Gastroesophageal sphincter (tissue), 4 donors: ENCODE data around the gene RNF11. TPM values are rescaled to one million over a fixed set of nuclear protein-coding genes. Genes with fewer than 3 reads are reported as not detected.

ENCODE experiments used
- ATAC-seq: fragments of 150-250 bp; one replicate; pipeline ENCODE4 v1.9.1; 2016; ENCODE audit warnings: mild to moderate bottlenecking, moderate library complexity
- H3K27ac ChIP-seq, 4 donors: fragments of 200-600 bp; sonication (generic) in 3 of 4; 1 replicate in 3 of 4; 2 replicates in 1 of 4; pipeline ENCODE4 v1.5.1; 2016 to 2019
- H3K27me3 ChIP-seq: fragments of 200-600 bp; sonication (generic); one replicate; pipeline ENCODE4 v1.5.1; 2019
- H3K36me3 ChIP-seq, 2 donors: fragments of 200-600 bp; sonication (generic); one replicate each; pipeline ENCODE4 v1.5.1; 2019; ENCODE audit warnings: control low read depth in 1 of 2
- H3K4me1 ChIP-seq, 3 donors: fragments of 200-600 bp; sonication (generic); 1 replicate in 2 of 3; 2 replicates in 1 of 3; pipeline ENCODE4 v1.5.1; 2016 to 2019; ENCODE audit warnings: control low read depth in 2 of 3
- H3K4me3 ChIP-seq, 2 donors: fragments of 200-600 bp; sonication (generic); one replicate each; pipeline ENCODE4 v1.5.1; 2019; ENCODE audit warnings: mild to moderate bottlenecking in 1 of 2, moderate library complexity in 1 of 2
- H3K9me3 ChIP-seq, 3 donors: fragments of 200-600 bp; sonication (generic); one replicate each; pipeline ENCODE4 v1.5.1; 2017 to 2019; ENCODE audit warnings: control low read depth in 2 of 3
- CTCF ChIP-seq, 4 experiments: fragments of 200-600 bp in 2 of 4; fragments of 450-650 bp in 2 of 4; sonication (generic) in 1 of 4; IDR thresholded peaks; one replicate each; pipeline ENCODE4 v1.5.1; 2017 to 2019; ENCODE audit warnings: antibody characterized with exemption in 4 of 4, mild to moderate bottlenecking in 2 of 4, moderate library complexity in 2 of 4
- EP300 ChIP-seq: sonication (generic); formaldehyde crosslinking; IDR thresholded peaks from one replicate; pipeline ENCODE4 v1.6.1; 2017; ENCODE audit warnings: antibody characterized with exemption, mild to moderate bottlenecking
- POLR2A ChIP-seq, 2 donors: fragments of 450-650 bp; IDR thresholded peaks; one replicate each; pipeline ENCODE4 v1.6.1; 2017; ENCODE audit warnings: antibody characterized with exemption in 2 of 2, mild to moderate bottlenecking in 2 of 2, moderate library complexity in 1 of 2
- POLR2AphosphoS5 ChIP-seq: sonication (generic); formaldehyde crosslinking; IDR thresholded peaks from one replicate; pipeline ENCODE4 v1.6.1; 2017; ENCODE audit warnings: antibody characterized with exemption
- WGBS, 2 donors: methylation state at CpG; one replicate each; pipeline ENCODE4 v1.1.5; 2018; ENCODE audit warnings: low coverage in 1 of 2; 5-methylcytosine and 5-hydroxymethylcytosine counted together
- total RNA-seq, 4 donors: library from RNA; depleted of rRNA; stranded (reverse); fragments of >200 nt; gene quantifications; one replicate each; pipeline ENCODE4 v1.1.0, GENCODE V29; 2016

The RNF11 gene
- total RNA-seq, 4 donors from 2014 or later, result 96.7 to 156 (median 118) TPM

- peaks cover 0 to 58% of the 10 kb centered on the region in 2 donors for H3K36me3 ChIP-seq
- H3K9me3 ChIP-seq, result no peaks in the 10 kb centered on the region
- no peak for ATAC-seq
- H3K4me1 ChIP-seq, result peaks cover 0 to 20% (median 3%) of the 10 kb centered on the region in 3 donors
- no peak overlapping the region for H3K4me3 ChIP-seq
- no peaks in the 10 kb centered on the region for H3K27me3 ChIP-seq
- no peak overlapping the region for H3K27ac ChIP-seq
- TF ChIP-seq EP300, result no peak
- no peak for TF ChIP-seq CTCF (IDR thresholded peaks at IDR 0.05)
- no peak for TF ChIP-seq POLR2AphosphoS5
- no peak for TF ChIP-seq POLR2A (IDR thresholded peaks at IDR 0.05)
These were observed 36.8 kb downstream of the RNF11 start for GRCh38 chr1:51272916-51273315.

GRCh38 chr1:51274676-51275075 lies 38.6 kb downstream of the RNF11 start:
- no peak for TF ChIP-seq CTCF (IDR thresholded peaks at IDR 0.05)
- TF ChIP-seq POLR2AphosphoS5, result no peak
- Histone ChIP-seq H3K4me3 (no peak overlapping the region), H3K4me1 (peaks cover 0 to 3% (median 0%) of the 10 kb centered on the region in 3 donors), H3K27ac (no peak overlapping the region), H3K36me3 (peaks cover 0 to 65% of the 10 kb centered on the region in 2 donors), H3K27me3 (no peaks in the 10 kb centered on the region), H3K9me3 (no peaks in the 10 kb centered on the region)
- ATAC-seq, result no peak
- WGBS, 2 donors, result 91 to 97% methylated on average over 4 to 5 of the region's 6 CpGs

- no peaks in the 10 kb centered on the region for H3K9me3 ChIP-seq
- H3K27me3 ChIP-seq, result no peaks in the 10 kb centered on the region
- no peak overlapping the region for H3K27ac ChIP-seq
- 85 to 95% methylated on average over 7 of the region's 7 CpGs for WGBS, 2 donors
- H3K4me3 ChIP-seq, result no peak overlapping the region
- H3K36me3 ChIP-seq, result peaks cover 0 to 58% of the 10 kb centered on the region in 2 donors
- TF ChIP-seq CTCF (IDR thresholded peaks at IDR 0.05) (no peak), POLR2A (IDR thresholded peaks at IDR 0.05) (no peak), EP300 (no peak), POLR2AphosphoS5 (no peak)
- no peaks in the 10 kb centered on the region for H3K4me1 ChIP-seq
- no peak for ATAC-seq
These were observed 40.2 kb downstream of the RNF11 start for GRCh38 chr1:51276286-51276685.

DNA sequence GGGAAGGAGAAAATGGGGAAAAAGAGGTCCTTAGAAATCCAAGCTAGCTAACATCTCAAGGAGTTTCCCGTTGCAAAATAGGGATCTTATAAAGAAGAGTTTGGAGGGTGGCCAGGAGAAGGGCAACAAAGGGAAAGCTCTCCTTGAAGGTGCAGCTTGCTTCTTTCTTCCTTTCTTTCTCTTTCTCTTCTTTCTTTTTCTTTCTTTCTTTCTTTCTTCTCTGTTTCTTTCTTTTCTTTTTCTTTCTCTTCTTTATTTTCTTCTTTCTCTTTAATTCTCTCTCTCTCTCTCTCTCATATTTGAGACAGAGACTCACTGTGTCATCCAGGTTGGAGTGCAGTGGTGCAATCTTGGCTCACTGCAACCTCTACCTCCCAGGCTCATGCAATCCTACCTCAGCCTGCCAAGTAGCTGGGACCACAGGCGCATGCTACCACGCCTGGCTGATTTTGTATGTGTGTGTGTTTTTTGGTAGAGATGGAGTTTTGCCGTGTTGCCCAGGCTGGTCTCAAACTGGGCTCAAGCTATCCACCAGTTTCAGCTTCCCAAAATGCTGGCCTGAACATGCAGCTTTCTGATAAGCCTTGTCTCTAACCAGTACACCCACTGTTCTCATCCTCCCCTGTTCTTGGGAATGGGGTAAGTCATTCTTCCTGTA lies 44.4 kb downstream of the RNF11 start:
- 75 to 76% methylated on average over 2 to 3 of the region's 4 CpGs for WGBS, 2 donors
- no peak for ATAC-seq
- Histone ChIP-seq H3K4me3 (no peak overlapping the region), H3K9me3 (no peaks in the 10 kb centered on the region), H3K36me3 (peaks cover 0 to 25% of the 10 kb centered on the region in 2 donors), H3K27ac (no peak overlapping the region), H3K27me3 (no peaks in the 10 kb centered on the region), H3K4me1 (no peaks in the 10 kb centered on the region)
- TF ChIP-seq POLR2A (IDR thresholded peaks at IDR 0.05) (no peak), EP300 (no peak), CTCF (IDR thresholded peaks at IDR 0.05) (no peak), POLR2AphosphoS5 (no peak)

DNA sequence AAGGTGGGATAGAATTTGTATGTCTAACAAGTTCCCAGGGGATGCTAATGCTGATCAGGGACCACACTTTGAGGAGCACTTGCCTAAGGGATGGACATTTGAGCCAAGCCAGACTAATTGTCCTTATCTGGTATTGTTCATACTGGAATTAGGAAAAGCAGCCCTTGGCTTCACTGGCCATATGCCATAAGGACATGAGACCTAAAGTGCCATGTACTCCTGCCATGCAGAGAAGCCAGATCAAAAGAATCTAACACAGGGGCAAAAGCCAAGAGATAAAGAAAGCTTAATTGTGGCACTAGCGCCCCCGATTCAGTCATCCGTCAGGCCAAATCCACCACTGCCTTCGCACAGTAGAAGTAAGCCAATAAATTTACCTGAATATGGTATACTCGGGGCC lies 45.7 kb downstream of the RNF11 start:
- 84 to 100% methylated on average over 5 of the region's 5 CpGs for WGBS, 2 donors
- no peak overlapping the region for H3K27ac ChIP-seq

More for the DNA sequence above, 45.7 kb downstream of the RNF11 start:
- Histone ChIP-seq H3K9me3 (no peaks in the 10 kb centered on the region), H3K27me3 (no peaks in the 10 kb centered on the region), H3K4me3 (no peak overlapping the region), H3K36me3 (peaks cover 0 to 15% of the 10 kb centered on the region in 2 donors), H3K4me1 (no peaks in the 10 kb centered on the region)
- no peak for ATAC-seq
- no peak for TF ChIP-seq POLR2AphosphoS5
- TF ChIP-seq EP300, result no peak
- TF ChIP-seq POLR2A (IDR thresholded peaks at IDR 0.05), result no peak
- no peak for TF ChIP-seq CTCF (IDR thresholded peaks at IDR 0.05)
